ENCODE data around the gene C9orf50.

C9orf50 gene

GRCh38 chr9:129610213-129610472 is 10.8 kb downstream of the C9orf50 start:
- H3K4me3 ChIP-seq (ENCODE audit: low read length): peak overlapping the region; percentile 41
- no peak for DNase-seq (ENCODE audit: low read depth)

GRCh38 chr9:129609486-129610212 is 11.3 kb downstream of the C9orf50 start:
- H3K4me3 ChIP-seq (ENCODE audit: low read length): peak overlapping the region; percentile 28

More at GRCh38 chr9:129610213-129610472, 10.8 kb downstream of the C9orf50 start:
- no peak for TF ChIP-seq CTCF (conservative IDR thresholded peaks at IDR 0.05; ENCODE audit: low read depth, low read length)

GRCh38 chr9:129608561-129609481 is 12.1 kb downstream of the C9orf50 start:
- no peak for TF ChIP-seq CTCF (conservative IDR thresholded peaks at IDR 0.05; ENCODE audit: low read depth, low read length)
- no peak overlapping the region for H3K4me3 ChIP-seq (ENCODE audit: low read length)
- DNase-seq (ENCODE audit: low read depth): no peak

More at GRCh38 chr9:129609486-129610212, 11.3 kb downstream of the C9orf50 start:
- TF ChIP-seq CTCF (conservative IDR thresholded peaks at IDR 0.05; ENCODE audit: low read depth, low read length): no peak
- DNase-seq (ENCODE audit: low read depth): no peak

- H3K4me3 ChIP-seq (ENCODE audit: low read length): no peak overlapping the region
- DNase-seq (ENCODE audit: low read depth): no peak
- TF ChIP-seq CTCF (conservative IDR thresholded peaks at IDR 0.05; ENCODE audit: low read depth, low read length): no peak
Observed at GRCh38 chr9:129607027-129607387, 13.9 kb downstream of the C9orf50 start.

GRCh38 chr9:129606161-129607026 is 14.5 kb downstream of the C9orf50 start:
- no peak for TF ChIP-seq CTCF (conservative IDR thresholded peaks at IDR 0.05; ENCODE audit: low read depth, low read length)
- no peak for DNase-seq (ENCODE audit: low read depth)
- no peak overlapping the region for H3K4me3 ChIP-seq (ENCODE audit: low read length)

GRCh38 chr9:129604766-129605163 is 16.1 kb downstream of the C9orf50 start:
- H3K4me3 ChIP-seq (ENCODE audit: low read length): no peak overlapping the region
- no peak for TF ChIP-seq CTCF (conservative IDR thresholded peaks at IDR 0.05; ENCODE audit: low read depth, low read length)
- DNase-seq (ENCODE audit: low read depth): no peak
